NCI-H82 (cell line): ENCODE measurements around the gene CAVIN1.
"Not testable (repeated sequence)": the region's sequence is repeated elsewhere in the genome, so short reads cannot be mapped to it uniquely, and the experiment has no call there.

Experiments
- DNase-seq: peaks from one replicate; lab custom pipeline; 2025; lab: John Stamatoyannopoulos, UW

CAVIN1 gene

DNA sequence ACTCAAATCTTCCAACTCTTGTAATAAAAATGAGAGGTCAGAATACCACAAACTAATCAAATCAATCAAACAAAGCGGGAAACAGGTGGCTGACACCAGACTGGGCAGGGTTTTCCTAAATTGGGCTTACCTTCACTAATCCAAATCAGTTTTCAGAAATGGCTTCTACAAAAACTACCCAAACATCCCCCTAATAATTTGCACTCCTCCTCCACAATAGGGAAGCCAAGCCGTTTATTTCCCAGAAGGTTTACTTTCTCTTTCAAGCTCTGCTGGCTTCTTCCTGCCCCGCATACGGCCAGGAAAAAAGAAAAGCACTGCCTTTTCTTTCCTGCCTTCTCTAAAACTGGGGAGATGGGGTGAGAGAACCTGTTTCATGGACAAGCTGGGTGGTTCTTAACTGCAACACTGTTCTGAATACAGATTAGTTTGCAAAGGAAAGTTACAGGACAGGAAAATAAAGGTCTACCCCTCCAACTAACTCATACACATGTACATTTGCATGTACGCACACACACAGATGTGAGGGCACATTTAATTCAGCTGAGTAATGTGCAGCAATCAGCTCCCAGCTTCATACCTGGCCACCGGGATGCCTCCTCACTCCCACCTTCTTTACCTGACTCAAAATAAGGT, 44.0 kb downstream of the CAVIN1 start:
- no peak for DNase-seq

DNA sequence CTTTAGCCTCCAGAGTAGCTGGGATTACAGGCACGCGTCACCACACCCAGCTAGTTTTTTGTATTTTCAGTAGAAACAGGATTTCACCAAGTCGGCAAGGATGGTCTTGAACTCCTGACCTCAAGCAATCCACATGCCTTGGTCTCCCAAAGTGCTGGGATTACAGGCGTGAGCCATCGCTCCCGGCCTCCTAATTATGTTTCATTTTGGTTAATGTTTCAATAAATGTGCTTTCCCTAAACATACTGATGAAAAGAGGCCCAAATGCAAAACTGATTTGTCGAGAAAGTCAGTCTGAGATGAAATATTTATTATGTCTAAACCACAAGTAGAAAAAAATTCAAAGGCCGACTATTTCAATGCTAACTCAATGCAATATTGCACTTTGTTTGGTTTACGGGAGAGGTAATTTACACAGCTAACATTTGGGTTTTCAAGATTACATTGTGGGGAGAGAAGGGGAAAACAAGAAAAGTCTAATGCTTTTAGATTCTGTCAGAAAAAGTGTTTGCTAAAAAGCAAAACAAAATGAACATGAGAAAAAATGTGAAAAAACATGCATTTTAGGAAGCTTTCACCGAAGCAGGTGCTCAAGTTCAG, 44.6 kb downstream of the CAVIN1 start:
- DNase-seq = no peak

DNA sequence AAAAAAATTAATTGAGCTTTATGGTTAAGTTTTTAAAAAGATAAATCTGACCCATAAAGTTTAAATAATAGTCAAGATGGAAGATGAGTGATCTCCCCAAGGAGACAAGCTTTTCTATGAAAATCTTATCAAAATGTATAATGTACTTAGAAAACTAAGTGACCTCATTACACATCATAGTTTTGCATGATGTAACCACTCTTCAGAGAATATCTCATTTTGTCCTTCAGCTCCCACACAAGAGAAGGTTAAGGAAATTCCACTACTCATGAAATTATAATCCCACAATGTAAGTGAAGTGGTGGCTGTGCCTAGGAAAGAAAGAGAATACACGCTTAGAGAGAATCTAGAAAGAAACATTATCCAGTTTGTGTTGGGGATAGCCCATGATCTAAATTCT, 49.2 kb downstream of the CAVIN1 start:
- DNase-seq = no peak

DNA sequence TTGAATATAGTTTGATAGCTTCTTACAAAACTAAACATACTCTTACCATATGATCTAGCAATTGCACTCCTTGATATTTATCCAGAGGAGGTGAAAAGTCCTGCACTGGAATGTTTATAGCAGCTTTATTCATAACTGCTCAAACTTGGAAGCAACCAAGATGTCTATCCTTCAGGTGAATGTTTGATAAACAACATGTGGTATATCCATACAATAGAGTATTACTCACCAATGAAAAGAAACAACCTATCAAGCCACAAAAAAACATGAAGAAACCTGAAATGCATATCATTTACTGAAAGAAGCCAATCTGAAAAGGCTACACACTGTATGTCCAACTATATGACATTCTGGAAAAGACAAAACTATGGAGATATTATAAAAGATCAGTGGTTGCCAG, 50.9 kb downstream of the CAVIN1 start:
- no peak for DNase-seq

DNA sequence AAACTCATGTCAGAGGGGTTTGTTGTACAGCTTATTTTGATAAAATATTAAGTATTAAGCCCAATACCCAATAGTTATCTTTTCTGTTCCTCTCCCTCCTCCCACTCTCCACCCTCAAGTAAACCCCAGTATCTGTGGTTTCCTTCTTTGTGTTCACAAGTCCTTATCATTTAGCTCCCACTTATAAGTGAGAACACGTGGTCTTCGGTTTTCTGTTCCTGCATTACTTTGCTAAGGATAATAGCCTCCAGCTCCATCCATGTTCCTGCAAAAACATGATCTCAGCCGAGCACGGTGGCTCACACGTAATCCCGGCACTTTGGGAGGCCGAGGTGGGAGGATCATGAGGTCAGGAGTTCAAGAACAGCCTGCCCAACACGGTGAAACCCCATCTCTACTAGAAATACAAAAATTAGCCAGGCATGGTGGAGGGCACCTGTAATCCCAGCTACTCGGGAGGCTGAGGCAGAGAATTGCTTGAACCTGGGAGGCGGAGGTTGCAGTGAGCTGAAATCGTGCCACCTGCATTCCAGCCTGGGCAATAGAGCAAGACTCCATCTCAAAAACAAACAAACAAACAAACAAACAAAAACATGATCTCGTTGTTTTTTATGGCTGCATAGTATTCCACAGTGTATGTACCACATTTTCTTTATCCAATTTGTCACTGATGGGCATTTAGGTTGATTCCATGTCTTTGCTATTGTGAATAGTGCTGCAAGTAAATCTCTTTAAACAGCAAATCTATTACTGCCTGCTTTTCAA, 54.1 kb downstream of the CAVIN1 start:
- DNase-seq = not testable (repeated sequence)

DNA sequence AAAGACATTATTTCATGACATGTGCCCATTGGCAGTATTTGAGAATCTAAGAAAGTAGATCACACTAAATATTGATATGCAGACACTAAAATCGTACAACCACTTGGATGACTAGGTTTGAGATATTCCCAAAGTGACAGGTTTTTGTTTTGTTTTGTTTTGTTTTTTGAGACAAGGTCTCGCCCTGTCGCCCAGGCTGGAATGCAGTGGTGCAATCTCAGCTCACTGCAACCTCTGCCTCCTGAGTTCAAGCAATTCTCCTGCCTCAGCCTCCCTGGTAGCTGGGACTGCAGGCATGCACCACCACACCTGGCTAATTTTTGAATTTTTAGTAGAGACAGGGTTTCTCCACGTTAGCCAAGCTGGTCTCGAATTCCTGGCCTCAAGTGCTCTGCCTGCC, 54.7 kb downstream of the CAVIN1 start:
- not testable (repeated sequence) for DNase-seq

DNA sequence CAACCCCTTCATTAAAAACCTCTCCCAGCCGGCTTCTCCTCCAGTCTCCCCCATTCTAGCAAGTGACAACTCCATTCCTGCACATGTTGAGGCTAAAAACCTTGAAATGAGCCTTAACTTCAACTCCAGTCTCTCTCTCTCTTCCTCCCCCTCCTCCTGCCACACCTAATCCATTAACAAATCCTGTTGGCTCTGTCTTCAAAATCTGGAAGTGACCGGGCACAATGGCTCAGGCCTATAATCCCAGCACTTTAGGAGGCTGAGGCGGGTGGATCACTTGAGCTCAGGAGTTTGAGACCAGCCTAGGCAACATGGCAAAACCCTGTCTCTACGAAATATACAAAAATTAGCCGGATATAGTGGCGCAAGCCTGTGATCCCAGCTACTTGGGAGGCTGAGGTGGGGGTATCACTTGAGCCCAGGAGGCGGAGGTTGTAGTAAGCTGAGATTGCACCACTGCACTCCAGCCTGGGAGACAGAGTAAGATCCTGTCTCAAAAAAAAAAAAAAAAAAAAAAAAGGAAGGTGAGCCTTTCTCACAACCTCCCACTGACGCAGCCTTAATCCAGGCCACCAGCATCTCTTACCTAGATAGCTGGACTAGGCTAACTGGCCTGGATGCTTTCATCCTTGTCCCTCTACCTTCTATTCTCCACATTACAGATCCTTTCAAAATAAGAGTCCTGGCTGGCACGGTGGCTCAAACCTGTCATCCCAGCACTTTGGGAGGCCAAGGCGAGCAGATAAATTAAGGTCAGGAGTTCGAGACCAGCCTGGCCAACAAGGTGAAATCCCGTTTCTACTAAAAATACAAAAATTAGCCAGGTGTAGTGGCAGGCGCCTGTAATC, 56.7 kb downstream of the CAVIN1 start:
- DNase-seq = peak; percentile 72

DNA sequence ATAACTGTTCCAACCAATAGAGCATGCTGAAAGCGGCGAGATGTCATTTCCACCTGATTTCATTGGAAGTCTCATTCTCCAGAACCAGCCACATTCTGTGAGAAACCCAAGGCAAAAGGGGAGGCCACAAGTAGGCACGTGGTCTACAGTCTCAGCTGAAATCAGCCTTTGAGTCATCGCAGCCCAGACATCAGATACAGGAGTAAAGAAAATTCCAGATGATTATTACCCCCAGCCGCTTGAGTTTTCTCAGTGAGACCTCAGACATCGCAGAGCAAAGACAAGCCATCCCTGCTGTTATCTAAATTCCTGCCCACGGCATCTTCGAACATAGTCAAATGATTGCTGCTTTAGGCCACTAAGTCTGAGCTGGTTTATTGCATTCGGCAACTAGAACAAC, 57.9 kb downstream of the CAVIN1 start:
- DNase-seq = no peak

DNA sequence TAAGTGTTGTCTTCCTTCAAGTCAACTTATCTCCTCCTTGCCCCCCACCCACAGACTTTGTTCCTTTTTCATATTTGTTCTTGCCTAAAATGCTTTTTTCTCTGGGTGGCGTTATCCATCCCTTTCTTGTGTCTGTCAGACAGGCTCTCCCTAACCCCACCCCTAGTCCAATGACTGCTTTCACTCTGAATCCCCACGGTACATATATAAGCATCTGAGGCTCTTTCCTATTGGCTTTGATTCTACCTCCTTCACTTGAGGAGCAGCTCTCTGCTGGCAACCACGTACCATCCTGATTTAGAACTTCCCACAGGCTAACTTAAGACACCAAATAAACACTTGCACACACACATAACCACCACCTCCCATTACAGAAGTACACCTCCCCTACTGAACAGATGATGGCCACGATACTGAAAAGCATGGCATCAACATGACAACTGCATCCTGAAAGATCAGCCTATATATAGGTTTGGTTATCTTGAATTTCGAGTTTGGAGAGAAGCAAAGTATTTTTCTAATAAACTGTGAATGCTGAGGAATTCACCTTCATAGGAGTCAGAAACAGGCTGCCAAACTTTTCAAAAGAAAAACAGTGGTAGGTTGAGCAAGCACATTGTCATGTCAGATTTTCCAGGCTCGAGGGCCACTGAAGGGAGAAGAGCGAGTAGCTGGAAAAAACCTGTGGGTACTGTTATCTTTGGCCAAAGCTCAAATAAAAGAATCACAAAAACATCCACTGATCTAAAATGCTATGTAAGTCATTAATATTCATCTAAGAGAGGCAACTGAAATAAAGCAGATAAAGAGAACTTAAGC, 59.1 kb downstream of the CAVIN1 start:
- no peak for DNase-seq

DNA sequence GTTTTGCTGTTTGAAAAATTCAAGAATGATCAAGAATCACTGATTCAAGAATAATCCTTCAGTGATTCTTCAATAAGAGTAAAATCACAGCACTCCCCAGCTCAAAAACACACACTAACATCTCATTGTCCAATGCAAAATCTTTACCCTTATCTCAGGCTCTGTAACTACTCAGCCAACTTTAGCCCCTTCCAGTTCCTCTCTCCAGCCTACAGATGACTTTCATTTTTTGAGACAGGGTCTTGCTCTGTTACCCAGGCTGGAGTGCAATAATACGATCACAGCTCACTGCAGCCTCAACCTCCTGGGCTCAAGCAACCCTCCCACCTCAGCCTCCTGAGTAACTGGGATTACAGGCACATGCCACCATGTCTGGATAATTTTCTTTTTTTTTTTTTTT, 59.8 kb downstream of the CAVIN1 start:
- DNase-seq = no peak

DNA sequence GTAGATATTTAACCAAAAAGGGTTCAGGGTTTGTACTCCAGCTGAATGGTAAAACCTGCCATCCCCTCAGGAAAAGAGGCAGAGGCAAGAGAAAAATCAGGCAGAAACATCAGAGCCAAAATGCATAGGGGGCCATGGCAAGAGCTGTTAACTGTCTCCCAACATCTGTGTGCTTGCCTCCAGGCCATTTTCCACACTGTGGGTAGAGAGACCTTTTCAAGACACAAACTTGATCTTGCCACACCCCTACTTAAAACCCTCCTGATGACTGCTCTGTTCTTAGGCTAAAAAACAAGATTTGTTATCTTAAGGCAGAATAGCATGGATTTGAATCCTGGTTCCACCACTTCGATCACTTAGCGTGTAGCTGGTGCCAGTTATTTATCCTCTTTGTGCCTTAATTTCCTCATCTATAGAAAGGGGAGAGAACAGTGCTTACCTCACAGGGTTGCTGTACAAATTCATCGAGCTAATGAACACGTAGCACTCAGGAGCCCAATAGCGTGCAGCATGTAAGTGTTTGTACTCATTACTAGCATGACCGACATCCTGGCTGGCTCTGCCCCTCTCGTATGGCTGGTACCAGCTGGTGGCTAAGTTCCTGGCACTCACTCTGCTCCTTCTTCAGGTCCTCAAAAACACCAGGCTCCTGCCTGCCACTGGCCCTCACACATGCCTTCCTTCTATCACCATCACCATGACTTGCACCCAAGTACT, 60.7 kb downstream of the CAVIN1 start:
- no peak for DNase-seq

DNA sequence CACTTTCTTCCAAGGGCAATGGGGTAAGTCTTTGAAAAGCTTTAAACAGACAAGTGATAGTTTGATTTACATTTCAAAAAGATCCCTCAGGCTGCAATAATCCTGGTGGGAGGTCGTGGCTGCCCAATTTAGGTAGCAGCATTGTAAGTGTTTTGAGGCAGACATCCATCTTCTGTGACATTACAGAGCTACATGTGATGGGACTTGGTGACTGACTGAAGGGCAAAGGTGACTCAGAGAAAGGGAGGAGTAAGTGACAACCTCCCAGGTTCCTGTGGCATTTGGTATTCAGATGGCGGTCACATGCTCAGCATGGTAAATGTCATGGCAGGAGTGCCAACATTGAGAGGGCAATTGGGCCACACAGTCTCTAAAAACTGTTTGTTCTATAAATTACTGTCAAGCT, 61.3 kb downstream of the CAVIN1 start:
- no peak for DNase-seq

DNA sequence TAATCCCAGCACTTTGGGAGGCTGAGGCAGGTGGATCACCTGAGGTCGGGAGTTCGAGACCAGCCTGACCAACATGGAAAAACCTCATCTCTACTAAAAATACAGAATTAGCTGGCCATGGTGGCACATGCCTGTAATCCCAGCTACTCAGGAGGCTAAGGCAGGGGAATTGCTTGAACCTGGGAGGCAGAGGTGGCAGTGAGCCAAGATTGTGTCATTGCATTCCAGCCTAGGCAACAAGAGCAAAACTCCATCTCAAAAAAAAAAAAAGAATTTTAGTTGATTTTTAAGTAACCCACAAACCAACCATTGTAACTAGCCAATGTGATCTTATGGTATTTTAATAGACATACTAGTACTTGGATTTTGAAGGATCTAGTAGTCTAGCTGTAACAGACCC, 62.7 kb downstream of the CAVIN1 start:
- DNase-seq = not testable (repeated sequence)

DNA sequence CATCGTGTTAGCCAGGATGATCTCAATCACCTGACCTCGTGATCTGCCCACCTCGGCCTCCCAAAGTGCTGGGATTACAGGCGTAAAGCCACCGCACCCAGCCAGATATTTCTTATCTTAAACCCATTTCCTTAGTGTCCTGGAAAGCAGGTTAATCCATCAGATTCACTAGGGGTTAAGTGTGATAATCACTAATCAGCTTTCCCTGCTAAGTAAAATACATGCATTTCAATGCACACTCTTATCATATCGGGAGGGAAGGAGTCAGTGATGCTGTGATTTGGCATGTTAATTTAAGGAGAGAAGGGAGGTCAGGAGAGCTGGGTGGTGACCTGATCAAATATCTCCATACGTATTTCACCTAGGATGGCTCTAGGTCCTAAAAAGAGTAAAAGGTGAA, 63.9 kb downstream of the CAVIN1 start:
- DNase-seq = peak; percentile 91

DNA sequence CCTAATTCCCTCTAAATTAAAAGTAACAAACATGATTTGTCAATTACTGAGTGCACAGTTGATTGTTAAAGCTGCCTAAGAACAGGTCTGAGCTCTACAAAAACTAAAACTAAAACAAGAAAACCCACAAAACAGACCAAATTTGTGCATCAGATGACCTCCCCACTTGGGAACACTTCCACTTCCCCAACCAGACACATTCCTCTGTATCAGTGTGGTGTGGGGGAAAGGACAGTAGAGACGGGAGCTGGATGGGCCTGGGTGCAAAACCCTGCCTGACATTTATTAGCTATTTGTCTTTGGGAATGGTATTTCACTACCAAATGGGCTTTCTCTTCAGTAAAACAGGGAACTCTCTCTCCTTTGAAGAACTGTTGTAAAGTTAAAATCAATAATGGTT, 64.6 kb downstream of the CAVIN1 start:
- no peak for DNase-seq

DNA sequence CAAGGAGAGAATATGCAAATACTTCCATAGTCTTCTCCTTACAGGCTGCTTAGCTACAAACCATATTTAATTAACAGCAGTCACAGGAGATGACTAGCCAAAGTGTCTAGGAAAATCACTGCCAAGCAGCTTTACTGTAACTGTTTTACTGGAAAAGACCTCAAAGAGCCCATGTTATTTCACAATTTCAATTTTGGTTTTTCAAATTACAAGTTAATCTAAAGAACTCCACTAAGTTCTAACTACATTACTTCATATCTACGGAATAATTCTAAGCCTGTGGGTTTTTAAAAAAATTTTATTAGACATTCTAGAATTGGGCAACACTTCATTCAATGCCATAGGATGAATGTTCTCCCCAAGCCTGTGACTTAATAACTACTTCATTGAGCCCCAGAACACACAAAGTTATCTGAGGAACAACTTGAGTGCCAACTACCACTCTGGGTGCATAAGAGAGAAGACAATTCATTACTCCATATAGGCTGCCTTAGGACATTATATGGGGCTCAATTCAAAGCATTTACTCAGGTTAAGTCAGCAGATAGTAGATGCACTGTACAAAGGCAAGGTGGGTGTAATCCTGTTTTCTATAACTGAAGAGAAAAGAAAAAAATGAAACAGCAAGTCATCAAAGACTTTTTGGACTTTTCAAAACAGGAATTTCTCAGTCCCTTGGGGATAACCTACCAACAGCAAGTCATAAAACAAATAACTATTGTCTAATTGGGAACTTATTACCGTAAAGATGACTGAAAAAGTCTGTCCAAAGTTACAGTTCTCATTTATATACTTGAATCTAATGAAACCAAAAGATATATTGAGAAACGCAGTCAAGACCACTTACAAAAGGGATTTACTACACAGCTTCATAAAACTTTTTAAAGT, 67.9 kb downstream of the CAVIN1 start:
- no peak for DNase-seq
